GM12878 (cell line): ENCODE results near the gene LEMD1.

Experiments
- EP300 ChIP-seq, 2 experiments: fragments of 150-350 bp in 1 of 2; IDR thresholded peaks; 2 replicates each; pipeline ENCODE4 v1.6.1; 2011 to 2012; ENCODE audit warnings: low read depth in 2 of 2, low read length in 2 of 2, borderline replicate concordance in 1 of 2, improper control_type of control experiment in 1 of 2, inconsistent platforms in 1 of 2; ENCODE audit not compliant: control insufficient read depth in 1 of 2
- JUNB ChIP-seq: IDR thresholded peaks from 2 replicates; pipeline ENCODE4 v1.6.1; 2016; ENCODE audit warnings: antibody characterized with exemption, mild to moderate bottlenecking
- POLR2A ChIP-seq: IDR thresholded peaks from 2 replicates; pipeline ENCODE4 v1.6.1; 2011; ENCODE audit warnings: low read depth, mild to moderate bottlenecking, low read length
- POLR2AphosphoS5 ChIP-seq: IDR thresholded peaks from 2 replicates; pipeline ENCODE4 v1.6.1; 2011; ENCODE audit warnings: mild to moderate bottlenecking, low read length, inconsistent platforms
- SPI1 ChIP-seq: IDR thresholded peaks from 2 replicates; pipeline ENCODE4 v1.6.1; 2011; ENCODE audit warnings: low read depth, mild to moderate bottlenecking, low read length, moderate library complexity, borderline replicate concordance; ENCODE audit not compliant: insufficient read depth
- TF ChIP-seq, protein P1 (sequence below), 3 experiments: IDR thresholded peaks in 2 of 3; conservative IDR thresholded peaks in 1 of 3; 2 replicates each; pipeline ENCODE4 v1.5.1; 2011; ENCODE audit warnings: low read depth in 3 of 3, low read length in 3 of 3, mild to moderate bottlenecking in 3 of 3, control low read depth in 2 of 3, moderate library complexity in 2 of 3, inconsistent platforms in 1 of 3, mixed read lengths in 1 of 3; ENCODE audit not compliant: control insufficient read depth in 2 of 3, insufficient read depth in 1 of 3; ENCODE audit errors: extremely low read depth in 1 of 3

DNA sequence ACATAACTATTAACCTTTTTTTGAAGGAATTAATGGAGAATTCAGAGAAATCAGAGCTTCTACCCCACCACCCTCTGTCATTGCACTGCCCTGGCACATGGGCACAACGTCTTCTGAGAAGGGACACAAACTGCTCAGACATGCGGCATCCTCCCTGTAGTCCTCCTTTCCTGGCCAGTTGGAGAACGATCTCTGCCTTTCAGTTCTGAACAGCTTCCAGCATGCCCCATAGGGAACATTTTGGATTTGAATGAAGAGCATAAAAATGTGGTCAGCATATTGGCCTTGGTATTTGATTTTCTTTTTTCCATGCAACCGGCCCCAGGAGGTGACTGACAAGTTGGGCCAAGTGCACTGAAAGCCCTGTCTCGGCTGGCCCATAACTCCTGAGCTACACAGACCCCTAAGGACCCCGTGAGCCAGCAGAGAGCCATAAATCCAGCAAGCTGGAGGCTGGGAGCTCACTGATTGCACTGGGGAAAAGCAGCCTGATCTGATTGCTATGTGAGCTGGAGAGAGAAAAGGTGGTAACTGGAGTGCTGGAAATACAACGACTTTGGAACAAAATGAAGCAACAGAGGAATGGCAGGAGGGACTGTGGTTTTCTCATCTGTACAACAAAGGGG, 44.9 kb upstream of the LEMD1 start:
- TF ChIP-seq SPI1 (no peak), POLR2AphosphoS5 (no peak), JUNB (no peak), POLR2A (no peak), EP300 (IDR thresholded peaks at IDR 0.05; ENCODE audit: borderline replicate concordance in 1 of 2, control insufficient read depth in 1 of 2, low read depth in 2 of 2, low read length in 2 of 2) (no peak)
- TF ChIP-seq, protein P1, sequence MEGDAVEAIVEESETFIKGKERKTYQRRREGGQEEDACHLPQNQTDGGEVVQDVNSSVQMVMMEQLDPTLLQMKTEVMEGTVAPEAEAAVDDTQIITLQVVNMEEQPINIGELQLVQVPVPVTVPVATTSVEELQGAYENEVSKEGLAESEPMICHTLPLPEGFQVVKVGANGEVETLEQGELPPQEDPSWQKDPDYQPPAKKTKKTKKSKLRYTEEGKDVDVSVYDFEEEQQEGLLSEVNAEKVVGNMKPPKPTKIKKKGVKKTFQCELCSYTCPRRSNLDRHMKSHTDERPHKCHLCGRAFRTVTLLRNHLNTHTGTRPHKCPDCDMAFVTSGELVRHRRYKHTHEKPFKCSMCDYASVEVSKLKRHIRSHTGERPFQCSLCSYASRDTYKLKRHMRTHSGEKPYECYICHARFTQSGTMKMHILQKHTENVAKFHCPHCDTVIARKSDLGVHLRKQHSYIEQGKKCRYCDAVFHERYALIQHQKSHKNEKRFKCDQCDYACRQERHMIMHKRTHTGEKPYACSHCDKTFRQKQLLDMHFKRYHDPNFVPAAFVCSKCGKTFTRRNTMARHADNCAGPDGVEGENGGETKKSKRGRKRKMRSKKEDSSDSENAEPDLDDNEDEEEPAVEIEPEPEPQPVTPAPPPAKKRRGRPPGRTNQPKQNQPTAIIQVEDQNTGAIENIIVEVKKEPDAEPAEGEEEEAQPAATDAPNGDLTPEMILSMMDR (IDR thresholded peaks at IDR 0.05 in 2 of 3, conservative IDR thresholded peaks at IDR 0.05 in 1 of 3; ENCODE audit: control insufficient read depth in 2 of 3, extremely low read depth in 1 of 3, insufficient read depth in 1 of 3, low read depth in 3 of 3, low read length in 3 of 3), result no peak
